ENCODE data around the gene MAST2. TPM values are rescaled to one million over a fixed set of nuclear protein-coding genes. Genes with fewer than 3 reads are reported as not detected.

The MAST2 gene
- total and polyA plus RNA-seq, 2 of the 13 experiments (the other 11 are each of a cell fraction or from before 2014, with no cell fraction given): 15.3 to 23.0 TPM

DNA sequence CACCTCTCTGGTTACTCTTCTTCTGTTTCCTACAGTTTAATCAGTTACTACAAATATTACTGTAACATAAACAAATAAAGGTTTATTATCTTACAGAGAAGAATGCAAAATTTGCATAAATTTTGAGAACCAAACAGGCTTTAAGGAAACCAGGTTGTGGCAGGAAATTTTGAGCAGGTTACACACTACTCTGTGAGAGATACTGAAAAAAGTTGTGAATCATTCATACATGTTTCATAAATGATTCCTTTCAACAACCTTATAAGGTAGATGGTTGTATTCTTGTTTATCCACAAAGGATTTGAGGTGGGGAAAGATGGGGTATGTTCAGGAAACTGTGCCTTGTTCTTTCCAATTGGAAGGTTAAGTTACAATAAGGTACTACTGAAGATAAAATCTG, 58.6 kb downstream of the MAST2 start:
- POLR2A ChIA-PET: no interaction called here
- Histone ChIP-seq H4K20me1 (ENCODE audit: insufficient read depth, low read length) (no peaks in the 10 kb centered on the region), H3K27ac (ENCODE audit: extremely low read length, insufficient read depth, low read length) (no peak overlapping the region), H3K4me3 (replicated peaks in 1 of 3; ENCODE audit: insufficient read depth in 1 of 3, low read depth in 2 of 3, low read length in 3 of 3) (no peak overlapping the region), H3K79me2 (ENCODE audit: insufficient read depth, low read length) (peaks cover 38% of the 10 kb centered on the region), H3K9me3 (ENCODE audit: low read length) (no peaks in the 10 kb centered on the region), H3K36me3 (replicated peaks in 1 of 2; ENCODE audit: control insufficient read depth in 1 of 2, insufficient read depth in 2 of 2, low read length in 2 of 2) (no peaks in the 10 kb centered on the region), H3K4me1 (ENCODE audit: insufficient read depth, low read length) (peaks cover 38% of the 10 kb centered on the region), H3K9ac (ENCODE audit: insufficient read depth, low read depth, low read length) (no peak overlapping the region), H3K27me3 (ENCODE audit: control insufficient read depth in 1 of 2, insufficient read depth in 2 of 2, low read length in 2 of 2) (no peaks in the 10 kb centered on the region), H3K4me2 (ENCODE audit: low read depth, low read length) (no peak overlapping the region), H2AFZ (ENCODE audit: low read length) (no peak overlapping the region)
- no TSS peak for BruUV-seq (replicated peaks)
- no peak for ATAC-seq
- DNase-seq (ENCODE audit: low spot score): no peak
- CTCF ChIA-PET (ENCODE audit: low intra/inter-chr PET ratio, low total read pairs): no interaction called here
- FAIRE-seq: no peak
- intact Hi-C loops (cut with micrococcal nuclease; ENCODE audit: unreplicated experiment) (no loop called here), in situ Hi-C loops (cut with HindIII; ENCODE audit: extremely low pct_ligation_motif_present, low pct_unique_long_range_greater_than_20kb) (no loop called here)
- TF ChIP-seq, protein P1, sequence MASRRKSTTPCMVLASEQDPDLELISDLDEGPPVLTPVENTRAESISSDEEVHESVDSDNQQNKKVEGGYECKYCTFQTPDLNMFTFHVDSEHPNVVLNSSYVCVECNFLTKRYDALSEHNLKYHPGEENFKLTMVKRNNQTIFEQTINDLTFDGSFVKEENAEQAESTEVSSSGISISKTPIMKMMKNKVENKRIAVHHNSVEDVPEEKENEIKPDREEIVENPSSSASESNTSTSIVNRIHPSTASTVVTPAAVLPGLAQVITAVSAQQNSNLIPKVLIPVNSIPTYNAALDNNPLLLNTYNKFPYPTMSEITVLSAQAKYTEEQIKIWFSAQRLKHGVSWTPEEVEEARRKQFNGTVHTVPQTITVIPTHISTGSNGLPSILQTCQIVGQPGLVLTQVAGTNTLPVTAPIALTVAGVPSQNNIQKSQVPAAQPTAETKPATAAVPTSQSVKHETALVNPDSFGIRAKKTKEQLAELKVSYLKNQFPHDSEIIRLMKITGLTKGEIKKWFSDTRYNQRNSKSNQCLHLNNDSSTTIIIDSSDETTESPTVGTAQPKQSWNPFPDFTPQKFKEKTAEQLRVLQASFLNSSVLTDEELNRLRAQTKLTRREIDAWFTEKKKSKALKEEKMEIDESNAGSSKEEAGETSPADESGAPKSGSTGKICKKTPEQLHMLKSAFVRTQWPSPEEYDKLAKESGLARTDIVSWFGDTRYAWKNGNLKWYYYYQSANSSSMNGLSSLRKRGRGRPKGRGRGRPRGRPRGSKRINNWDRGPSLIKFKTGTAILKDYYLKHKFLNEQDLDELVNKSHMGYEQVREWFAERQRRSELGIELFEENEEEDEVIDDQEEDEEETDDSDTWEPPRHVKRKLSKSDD (CRISPR knock-in tag; IDR thresholded peaks at IDR 0.05; ENCODE audit: low read depth): no peak
- no peak for TF ChIP-seq RAD51 (IDR thresholded peaks at IDR 0.05; ENCODE audit: borderline replicate concordance)
- TF ChIP-seq, protein P2, sequence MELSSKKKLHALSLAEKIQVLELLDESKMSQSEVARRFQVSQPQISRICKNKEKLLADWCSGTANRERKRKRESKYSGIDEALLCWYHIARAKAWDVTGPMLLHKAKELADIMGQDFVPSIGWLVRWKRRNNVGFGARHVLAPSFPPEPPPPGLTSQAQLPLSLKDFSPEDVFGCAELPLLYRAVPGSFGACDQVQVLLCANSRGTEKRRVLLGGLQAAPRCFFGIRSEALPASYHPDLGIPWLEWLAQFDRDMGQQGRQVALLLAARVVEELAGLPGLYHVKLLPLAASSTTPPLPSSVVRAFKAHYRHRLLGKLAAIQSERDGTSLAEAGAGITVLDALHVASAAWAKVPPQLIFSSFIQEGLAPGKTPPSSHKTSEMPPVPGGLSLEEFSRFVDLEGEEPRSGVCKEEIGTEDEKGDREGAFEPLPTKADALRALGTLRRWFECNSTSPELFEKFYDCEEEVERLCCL (CRISPR knock-in tag; IDR thresholded peaks at IDR 0.05; ENCODE audit: borderline replicate concordance): no peak
- TF ChIP-seq ZMAT3 (CRISPR knock-in tag; conservative IDR thresholded peaks at IDR 0.05): no peak
- TF ChIP-seq RNF2 (conservative IDR thresholded peaks at IDR 0.05; ENCODE audit: low read depth): no peak
- TF ChIP-seq GFI1 (CRISPR knock-in tag; IDR thresholded peaks at IDR 0.05; ENCODE audit: borderline replicate concordance): no peak
- TF ChIP-seq ARID2 (CRISPR knock-in tag; IDR thresholded peaks at IDR 0.05; ENCODE audit: borderline replicate concordance): no peak
- TF ChIP-seq, protein P3, sequence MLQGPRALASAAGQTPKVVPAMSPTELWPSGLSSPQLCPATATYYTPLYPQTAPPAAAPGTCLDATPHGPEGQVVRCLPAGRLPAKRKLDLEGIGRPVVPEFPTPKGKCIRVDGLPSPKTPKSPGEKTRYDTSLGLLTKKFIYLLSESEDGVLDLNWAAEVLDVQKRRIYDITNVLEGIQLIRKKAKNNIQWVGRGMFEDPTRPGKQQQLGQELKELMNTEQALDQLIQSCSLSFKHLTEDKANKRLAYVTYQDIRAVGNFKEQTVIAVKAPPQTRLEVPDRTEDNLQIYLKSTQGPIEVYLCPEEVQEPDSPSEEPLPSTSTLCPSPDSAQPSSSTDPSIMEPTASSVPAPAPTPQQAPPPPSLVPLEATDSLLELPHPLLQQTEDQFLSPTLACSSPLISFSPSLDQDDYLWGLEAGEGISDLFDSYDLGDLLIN (CRISPR knock-in tag; IDR thresholded peaks at IDR 0.05; ENCODE audit: borderline replicate concordance): no peak
- no peak for TF ChIP-seq ATF7 (IDR thresholded peaks at IDR 0.05)
- no peak for TF ChIP-seq ATF7 (CRISPR knock-in tag; IDR thresholded peaks at IDR 0.05)
- no peak for TF ChIP-seq PRPF4 (IDR thresholded peaks at IDR 0.05; ENCODE audit: low read depth, low read length, poor library complexity, severe bottlenecking)
- no peak for TF ChIP-seq RFX1 (IDR thresholded peaks at IDR 0.05)
- TF ChIP-seq NFYB (CRISPR knock-in tag; IDR thresholded peaks at IDR 0.05): no peak
- no peak for TF ChIP-seq ZNF776 (CRISPR knock-in tag; IDR thresholded peaks at IDR 0.05)
- no peak for TF ChIP-seq ZNF891 (CRISPR knock-in tag; IDR thresholded peaks at IDR 0.05)
- no peak for TF ChIP-seq ZNF180 (CRISPR knock-in tag; IDR thresholded peaks at IDR 0.05; ENCODE audit: borderline replicate concordance, low read depth)
- no peak for TF ChIP-seq HDAC6 (IDR thresholded peaks at IDR 0.05; ENCODE audit: low read depth, low read length)
- TF ChIP-seq HCFC1 (IDR thresholded peaks at IDR 0.05; ENCODE audit: low read depth, low read length): no peak

Data from HepG2 (cell line).